HG02678 (cell line): ENCODE data around the gene EPHA4.

Source experiments
- ATAC-seq: cut with Tn5 transposase; IDR thresholded peaks from one replicate; pipeline ENCODE4 v1.9.1; 2021; ENCODE audit warnings: mild to moderate bottlenecking, moderate library complexity; ENCODE audit not compliant: unreplicated experiment

The EPHA4 gene

DNA sequence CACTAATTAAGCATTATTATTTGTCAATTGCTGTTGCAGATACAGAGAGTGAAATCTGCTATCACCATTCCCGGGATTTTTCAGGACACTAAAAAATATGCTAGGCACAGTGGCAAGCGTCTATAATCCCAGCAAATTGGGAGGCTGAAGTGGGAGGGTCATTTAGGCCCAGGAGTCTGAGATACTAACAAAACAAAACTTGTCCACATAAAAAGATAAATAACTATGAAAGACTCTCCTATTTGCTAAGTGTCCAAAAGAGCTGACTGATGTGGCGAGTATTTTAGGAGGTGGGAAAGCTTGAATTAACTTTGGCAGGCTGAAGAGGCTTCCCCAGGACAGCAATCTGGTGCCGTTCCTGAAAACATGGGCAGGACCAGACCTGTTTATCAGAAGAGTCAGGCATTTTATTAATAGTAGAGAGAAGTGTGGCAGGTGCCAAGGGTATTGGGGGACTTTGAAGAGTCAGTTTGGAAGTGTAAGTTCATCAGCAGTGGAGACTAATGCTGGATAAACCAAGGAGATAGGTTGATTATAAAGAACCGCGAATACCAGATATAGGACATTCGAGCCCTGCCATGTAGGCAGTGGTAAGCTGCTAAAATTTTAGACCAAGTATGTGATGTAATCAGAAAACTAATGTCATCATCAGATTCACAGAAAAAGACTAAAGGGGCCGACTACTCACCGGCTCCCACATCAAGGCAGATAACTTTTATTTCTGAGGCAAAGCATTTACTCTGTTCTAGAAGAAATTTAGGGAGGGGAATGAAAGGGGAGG lies 201.8 kb downstream of the EPHA4 start:
- no peak for ATAC-seq
